Activated CD4-positive, CD25-positive, alpha-beta regulatory T cell treated with anti-CD3 and anti-CD28 coated beads, Interleukin-2, amount 50 U/mL, for 72 hours (primary cell): Measurements from ENCODE around the gene KCTD3.

Experiments used
- DNase-seq: peaks from one replicate; pipeline ENCODE4 v3.0.0; 2021

Gene KCTD3

GRCh38 chr1:215557504-215557903 is 9.6 kb upstream of the KCTD3 start:
- DNase-seq: no peak

- no peak for DNase-seq
Observed at GRCh38 chr1:215557992-215558626, 9.0 kb upstream of the KCTD3 start.

- peak; percentile 30 for DNase-seq
Observed at GRCh38 chr1:215567491-215568298, 591 bp downstream of the KCTD3 start.

- DNase-seq: no peak
Observed at GRCh38 chr1:215568299-215568692, 1.2 kb downstream of the KCTD3 start.

GRCh38 chr1:215569986-215570824 is 3.1 kb downstream of the KCTD3 start:
- DNase-seq: no peak

- DNase-seq: no peak
Observed at GRCh38 chr1:215581896-215582295, 14.8 kb downstream of the KCTD3 start.

- no peak for DNase-seq
Observed at GRCh38 chr1:215583185-215583749, 16.2 kb downstream of the KCTD3 start.

GRCh38 chr1:215584389-215584788 is 17.3 kb downstream of the KCTD3 start:
- no peak for DNase-seq

- no peak for DNase-seq
Observed at GRCh38 chr1:215589650-215590435, 22.7 kb downstream of the KCTD3 start.

GRCh38 chr1:215590779-215591491 is 23.8 kb downstream of the KCTD3 start:
- DNase-seq: no peak

- no peak for DNase-seq
Observed at GRCh38 chr1:215594640-215595039, 27.5 kb downstream of the KCTD3 start.

GRCh38 chr1:215595231-215595630 is 28.1 kb downstream of the KCTD3 start:
- no peak for DNase-seq

- no peak for DNase-seq
Observed at GRCh38 chr1:215597961-215598360, 30.9 kb downstream of the KCTD3 start.

- DNase-seq: no peak
Observed at GRCh38 chr1:215599418-215600074, 32.4 kb downstream of the KCTD3 start.

GRCh38 chr1:215600258-215600792 is 33.2 kb downstream of the KCTD3 start:
- no peak for DNase-seq

GRCh38 chr1:215600867-215601266 is 33.8 kb downstream of the KCTD3 start:
- DNase-seq: no peak

- no peak for DNase-seq
Observed at GRCh38 chr1:215601276-215601675, 34.2 kb downstream of the KCTD3 start.

GRCh38 chr1:215603319-215603718 is 36.2 kb downstream of the KCTD3 start:
- DNase-seq: no peak

GRCh38 chr1:215605011-215605621 is 38.0 kb downstream of the KCTD3 start:
- DNase-seq: no peak

GRCh38 chr1:215606036-215606435 is 38.9 kb downstream of the KCTD3 start:
- no peak for DNase-seq
